EL (cell line): Measurements from ENCODE around the gene LRRC40.

Source experiments
- DNase-seq: peaks from one replicate; pipeline ENCODE4 v3.0.0-alpha.2; 2016

The LRRC40 gene

DNA sequence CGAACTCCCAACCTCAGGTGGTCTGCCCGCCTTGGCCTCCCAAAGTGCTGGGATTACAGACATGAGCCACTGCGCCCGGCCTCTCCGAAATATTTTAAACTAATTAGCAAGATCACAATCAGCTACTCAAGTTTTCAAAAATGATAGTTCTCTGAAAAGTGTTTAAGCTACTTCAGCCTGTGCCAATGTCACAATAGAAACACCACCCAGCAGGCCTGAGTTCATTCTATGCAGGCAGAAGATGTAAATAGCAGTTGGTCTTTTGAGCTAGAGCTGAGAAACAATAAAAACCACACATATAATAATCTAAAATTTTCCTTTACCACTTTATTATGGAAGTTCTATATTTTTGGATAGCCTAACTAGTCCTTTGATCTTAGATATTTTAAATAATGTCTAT, 96.1 kb downstream of the LRRC40 start:
- no peak for DNase-seq

DNA sequence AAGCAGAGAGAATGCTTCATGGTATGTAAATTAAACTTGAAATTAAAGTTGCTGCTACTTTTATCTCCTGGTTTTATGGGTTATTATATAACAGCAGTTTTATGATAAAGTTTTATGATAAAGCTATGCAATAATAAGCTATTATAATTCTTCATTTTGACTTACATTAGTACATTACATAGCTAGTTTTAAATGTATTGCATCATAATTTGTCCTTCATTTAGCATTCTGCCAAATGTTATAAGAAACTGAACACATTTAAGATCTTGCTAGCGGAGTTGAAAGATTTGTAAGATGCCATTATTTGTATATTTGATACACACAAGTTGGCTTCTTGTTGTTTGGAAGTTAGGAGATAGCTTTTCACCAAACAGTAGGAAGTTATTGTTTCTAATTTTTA, 101.6 kb downstream of the LRRC40 start:
- no peak for DNase-seq

DNA sequence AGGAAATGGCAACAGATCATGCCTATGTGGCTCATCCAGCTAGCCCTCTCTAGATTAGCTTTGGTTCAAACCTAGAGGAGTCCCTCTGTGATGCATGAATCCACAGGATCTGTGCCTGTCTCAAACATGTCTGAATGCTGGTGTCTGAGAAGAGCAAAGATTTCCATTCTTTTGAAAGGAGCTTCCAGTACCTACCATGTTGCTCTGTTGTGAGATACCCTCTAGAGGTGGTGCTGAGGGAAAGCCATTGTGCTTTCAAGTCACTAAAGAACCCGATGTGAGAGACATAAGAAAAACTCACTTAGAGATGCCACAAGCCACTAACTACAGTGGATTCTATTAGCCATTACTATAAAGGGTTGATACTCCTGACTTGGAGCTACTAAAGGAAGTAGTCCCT, 103.6 kb downstream of the LRRC40 start:
- no peak for DNase-seq

DNA sequence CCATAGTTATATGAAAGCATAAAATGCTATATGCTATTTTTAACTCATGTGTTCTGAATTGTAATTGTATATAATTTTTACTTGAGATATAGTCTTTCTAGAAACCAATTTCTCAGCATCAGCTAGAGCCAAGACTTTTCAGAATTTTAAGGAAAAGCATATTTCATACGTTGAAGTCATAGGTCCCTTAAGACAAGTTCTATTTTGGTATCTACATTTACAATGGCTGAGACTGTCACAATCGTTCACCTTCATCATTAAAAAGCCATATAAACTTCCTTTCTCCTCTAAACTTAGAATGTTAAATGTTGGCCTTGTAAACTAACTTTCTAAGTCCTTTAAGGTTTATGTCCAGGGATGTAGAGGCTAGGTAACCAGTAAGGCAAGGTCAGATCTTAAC, 104.1 kb downstream of the LRRC40 start:
- DNase-seq = no peak
